ENCODE measurements around the gene PROSER2. TPM values are rescaled to one million over a fixed set of nuclear protein-coding genes. Genes with fewer than 3 reads are reported as not detected.

Gene PROSER2
- total RNA-seq, 2 donors from 2014 or later = 24.7 to 39.9 TPM

- no peak overlapping the region for H3K27ac ChIP-seq
- intact Hi-C loops (cut with DNase I) = no loop called here
- H3K4me1 ChIP-seq (replicated peaks) = no peaks in the 10 kb centered on the region
- no peaks in the 10 kb centered on the region for H3K9me3 ChIP-seq
- H3K27me3 ChIP-seq (replicated peaks; ENCODE audit: insufficient read depth) = no peaks in the 10 kb centered on the region
- no peak for DNase-seq (ENCODE audit: low spot score)
- H3K36me3 ChIP-seq = no peaks in the 10 kb centered on the region
- 63% methylated on average over 7 of the region's 7 CpGs for WGBS
- H3K4me3 ChIP-seq = no peak overlapping the region
- TF ChIP-seq POLR2AphosphoS5 (IDR thresholded peaks at IDR 0.05) (no peak), CTCF (IDR thresholded peaks at IDR 0.05) (no peak)
Measured at GRCh38 chr10:11884706-11885423, 61.7 kb downstream of the PROSER2 start.

GRCh38 chr10:11885437-11886137, 62.4 kb downstream of the PROSER2 start:
- Histone ChIP-seq H3K27me3 (replicated peaks; ENCODE audit: insufficient read depth) (no peaks in the 10 kb centered on the region), H3K9me3 (no peaks in the 10 kb centered on the region), H3K4me3 (no peak overlapping the region), H3K4me1 (replicated peaks) (no peaks in the 10 kb centered on the region), H3K36me3 (no peaks in the 10 kb centered on the region), H3K27ac (no peak overlapping the region)
- DNase-seq (ENCODE audit: low spot score) = no peak
- intact Hi-C loops (cut with DNase I) = no loop called here
- 94% methylated on average over 13 of the region's 13 CpGs for WGBS
- TF ChIP-seq POLR2AphosphoS5 (IDR thresholded peaks at IDR 0.05) (no peak), POLR2A (IDR thresholded peaks at IDR 0.05) (no peak), CTCF (IDR thresholded peaks at IDR 0.05) (no peak)

GRCh38 chr10:11886138-11886474, 63.0 kb downstream of the PROSER2 start:
- no peaks in the 10 kb centered on the region for H3K27me3 ChIP-seq (replicated peaks; ENCODE audit: insufficient read depth)
- no peak overlapping the region for H3K4me3 ChIP-seq
- H3K27ac ChIP-seq = no peak overlapping the region
- intact Hi-C loops (cut with DNase I) = no loop called here
- H3K9me3 ChIP-seq = no peaks in the 10 kb centered on the region
- 68% methylated on average over 6 of the region's 6 CpGs for WGBS
- TF ChIP-seq POLR2A (IDR thresholded peaks at IDR 0.05) (no peak), POLR2AphosphoS5 (IDR thresholded peaks at IDR 0.05) (no peak), CTCF (IDR thresholded peaks at IDR 0.05) (no peak)
- H3K4me1 ChIP-seq (replicated peaks) = no peaks in the 10 kb centered on the region
- H3K36me3 ChIP-seq = no peaks in the 10 kb centered on the region
- no peak for DNase-seq (ENCODE audit: low spot score)

GRCh38 chr10:11886851-11887250, 63.7 kb downstream of the PROSER2 start:
- intact Hi-C loops (cut with DNase I) = no loop called here
- no peaks in the 10 kb centered on the region for H3K36me3 ChIP-seq
- H3K27ac ChIP-seq = no peak overlapping the region
- no peak overlapping the region for H3K4me3 ChIP-seq
- no peaks in the 10 kb centered on the region for H3K9me3 ChIP-seq
- DNase-seq (ENCODE audit: low spot score) = no peak
- H3K27me3 ChIP-seq (replicated peaks; ENCODE audit: insufficient read depth) = no peaks in the 10 kb centered on the region
- no peaks in the 10 kb centered on the region for H3K4me1 ChIP-seq (replicated peaks)
- TF ChIP-seq POLR2AphosphoS5 (IDR thresholded peaks at IDR 0.05) (no peak), CTCF (IDR thresholded peaks at IDR 0.05) (no peak), POLR2A (IDR thresholded peaks at IDR 0.05) (no peak)
- WGBS = 84% methylated on average over 12 of the region's 12 CpGs
